ENCODE results near the gene FAM181B.

GRCh38 chr11:82738091-82738490, 4.4 kb upstream of the FAM181B start:
- no peak for TF ChIP-seq GATA3 (IDR thresholded peaks at IDR 0.05; ENCODE audit: low read depth, low read length)
- no peak for TF ChIP-seq GATA2 (IDR thresholded peaks at IDR 0.05; ENCODE audit: low read depth, low read length)
